Adrenal gland (tissue), 5 donors: ENCODE measurements around the gene CCDC3.

Source experiments
- POLR2A ChIP-seq, 2 donors: fragments of 450-650 bp; IDR thresholded peaks; one replicate each; pipeline ENCODE4 v1.6.1; 2017; ENCODE audit warnings: antibody characterized with exemption in 2 of 2, mild to moderate bottlenecking in 2 of 2, moderate library complexity in 1 of 2
- TF ChIP-seq, protein P1 (sequence below), 6 experiments: fragments of 450-650 bp in 4 of 6; fragments of 200-600 bp in 2 of 6; sonication (generic) in 1 of 6; IDR thresholded peaks; 1 replicate in 5 of 6; 2 replicates in 1 of 6; pipeline versions ENCODE4 v1.5.1 to v1.8.0; 2016 to 2021; ENCODE audit warnings: antibody characterized with exemption in 6 of 6, mild to moderate bottlenecking in 2 of 6, moderate library complexity in 1 of 6
- donor health status: DM: no; HTN: no; CAD: no.

DNA sequence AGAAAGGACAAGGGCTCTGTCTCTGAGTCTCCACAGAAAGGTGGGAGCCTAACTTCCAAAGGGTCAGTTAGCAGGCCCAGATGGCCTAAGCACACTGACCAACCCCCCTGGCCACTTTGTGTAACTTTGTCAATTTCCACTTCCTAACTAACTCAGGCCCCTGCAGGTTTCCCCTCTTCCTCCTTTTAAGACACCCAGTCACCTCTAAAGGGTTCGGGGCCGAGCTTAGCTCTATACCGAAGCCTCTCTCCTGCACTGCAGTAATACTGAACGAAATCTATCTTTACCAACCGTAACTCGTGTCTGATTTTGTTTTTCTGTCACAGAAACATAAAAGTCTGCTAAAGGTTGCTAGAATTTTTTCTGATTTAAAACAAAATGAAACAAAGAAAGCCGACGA lies 44.4 kb downstream of the CCDC3 start:
- TF ChIP-seq, protein P1, sequence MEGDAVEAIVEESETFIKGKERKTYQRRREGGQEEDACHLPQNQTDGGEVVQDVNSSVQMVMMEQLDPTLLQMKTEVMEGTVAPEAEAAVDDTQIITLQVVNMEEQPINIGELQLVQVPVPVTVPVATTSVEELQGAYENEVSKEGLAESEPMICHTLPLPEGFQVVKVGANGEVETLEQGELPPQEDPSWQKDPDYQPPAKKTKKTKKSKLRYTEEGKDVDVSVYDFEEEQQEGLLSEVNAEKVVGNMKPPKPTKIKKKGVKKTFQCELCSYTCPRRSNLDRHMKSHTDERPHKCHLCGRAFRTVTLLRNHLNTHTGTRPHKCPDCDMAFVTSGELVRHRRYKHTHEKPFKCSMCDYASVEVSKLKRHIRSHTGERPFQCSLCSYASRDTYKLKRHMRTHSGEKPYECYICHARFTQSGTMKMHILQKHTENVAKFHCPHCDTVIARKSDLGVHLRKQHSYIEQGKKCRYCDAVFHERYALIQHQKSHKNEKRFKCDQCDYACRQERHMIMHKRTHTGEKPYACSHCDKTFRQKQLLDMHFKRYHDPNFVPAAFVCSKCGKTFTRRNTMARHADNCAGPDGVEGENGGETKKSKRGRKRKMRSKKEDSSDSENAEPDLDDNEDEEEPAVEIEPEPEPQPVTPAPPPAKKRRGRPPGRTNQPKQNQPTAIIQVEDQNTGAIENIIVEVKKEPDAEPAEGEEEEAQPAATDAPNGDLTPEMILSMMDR (IDR thresholded peaks at IDR 0.05): no peak
- TF ChIP-seq POLR2A (IDR thresholded peaks at IDR 0.05): no peak
